OCI-LY7 (cell line): ENCODE measurements around the gene NPHS1. TPM values are rescaled to one million over a fixed set of nuclear protein-coding genes. Genes with fewer than 3 reads are reported as not detected.
"Not testable (repeated sequence)": the region's sequence is repeated elsewhere in the genome, so short reads cannot be mapped to it uniquely, and the experiment has no call there.

Experiments
- BruUV-seq: library from RNA; stranded (reverse); fragments of 400-500 nt; replicated peaks from 2 replicates; lab custom pipeline; 2021; lab: Mats Ljungman, UMichigan
- CTCF ChIA-PET: fragments of 300-600 bp; sonication (Branson Sonifier 250); formaldehyde crosslinking; loops from one replicate; lab custom pipeline; 2022; ENCODE audit warnings: antibody characterized with exemption; ENCODE audit not compliant: unreplicated experiment; lab: Charles Lee
- POLR2A ChIA-PET: fragments of 300-600 bp; sonication (Branson Sonifier 250); formaldehyde crosslinking; loops from one replicate; lab custom pipeline; 2022; ENCODE audit warnings: antibody characterized with exemption; lab: Charles Lee
- DNase-seq: peaks from one replicate; pipeline ENCODE4 v3.0.0-alpha.2; 2015; ENCODE audit warnings: low spot score
- H2AFZ ChIP-seq: fragments of 200-600 bp; sonication (generic), shearing (Covaris generic); 2 replicates; pipeline ENCODE4 v1.6.1; 2014; ENCODE audit warnings: mild to moderate bottlenecking, antibody characterized with exemption, low read length, moderate library complexity
- H3K27ac ChIP-seq: fragments of 200-600 bp; sonication (generic); 2 replicates; pipeline ENCODE4 v1.5.1; 2014; ENCODE audit warnings: mixed run types, low read depth, mild to moderate bottlenecking, moderate library complexity, low read length, inconsistent platforms; ENCODE audit not compliant: poor library complexity, severe bottlenecking
- H3K36me3 ChIP-seq: fragments of 200-600 bp; sonication (generic); 2 replicates; pipeline ENCODE4 v1.6.1; 2014; ENCODE audit warnings: mild to moderate bottlenecking, antibody characterized with exemption, low read length, moderate library complexity, mixed read lengths; ENCODE audit not compliant: insufficient read depth
- H3K4me1 ChIP-seq: fragments of 200-600 bp; sonication (generic); 2 replicates; pipeline ENCODE4 v1.5.1; 2014; ENCODE audit warnings: mild to moderate bottlenecking, low read length; ENCODE audit not compliant: insufficient read depth, poor library complexity, severe bottlenecking
- H3K4me2 ChIP-seq: fragments of 200-600 bp; sonication (generic); 2 replicates; pipeline ENCODE4 v1.6.1; 2014; ENCODE audit warnings: mild to moderate bottlenecking, low read length
- H3K4me3 ChIP-seq: fragments of 200-600 bp; sonication (generic); 2 replicates; pipeline ENCODE4 v1.5.1; 2014; ENCODE audit warnings: mild to moderate bottlenecking, low read depth, low read length; ENCODE audit not compliant: poor library complexity, severe bottlenecking
- H3K79me2 ChIP-seq: fragments of 200-600 bp; sonication (generic); 2 replicates; pipeline ENCODE4 v1.6.1; 2016; ENCODE audit warnings: low read depth, mild to moderate bottlenecking, low read length, moderate library complexity, mixed read lengths; ENCODE audit not compliant: insufficient read depth
- H3K9me2 ChIP-seq: fragments of 200-600 bp; sonication (generic); 2 replicates; pipeline ENCODE4 v1.6.1; 2016; ENCODE audit warnings: mild to moderate bottlenecking, low read length, mixed read lengths; ENCODE audit not compliant: insufficient read depth
- H3K9me3 ChIP-seq: fragments of 200-600 bp; sonication (generic); 2 replicates; pipeline ENCODE4 v1.6.1; 2014; ENCODE audit warnings: mild to moderate bottlenecking, mixed run types, low read length, mixed read lengths
- H4K20me1 ChIP-seq: fragments of 200-600 bp; sonication (generic); 2 replicates; pipeline ENCODE4 v1.6.1; 2014; ENCODE audit warnings: mild to moderate bottlenecking, antibody characterized with exemption, low read length, moderate library complexity, mixed read lengths; ENCODE audit not compliant: insufficient read depth
- EZH2phosphoT487 ChIP-seq: fragments of 200-600 bp; sonication (generic); IDR thresholded peaks from 2 replicates; pipeline ENCODE4 v1.6.1; 2018; ENCODE audit warnings: low read depth, borderline replicate concordance, mild to moderate bottlenecking, mixed run types, antibody characterized with exemption, low read length, moderate library complexity, mixed read lengths
- intact Hi-C: fragments of 100-400 bp; cut with micrococcal nuclease; formaldehyde crosslinking; loops from one replicate; pipeline ENCODE4 v1.10.0; 2022; ENCODE audit not compliant: unreplicated experiment
- total RNA-seq, 2 experiments: library from RNA; depleted of rRNA in 1 of 2; stranded (reverse); fragments of >200 nt in 1 of 2; shearing (Covaris generic) in 1 of 2; gene quantifications; 2 replicates each; pipeline ENCODE4 v1.2.3, GENCODE V29; 2014 to 2022
- TF ChIP-seq, protein P1 (sequence below): fragments of 200-600 bp; sonication (generic); conservative IDR thresholded peaks from 2 replicates; pipeline ENCODE4 v1.5.1; 2014; ENCODE audit warnings: mild to moderate bottlenecking, antibody characterized with exemption, low read length, moderate library complexity, mixed read lengths

Gene NPHS1
- total RNA-seq, 2 experiments from 2014 or later = not detected

DNA sequence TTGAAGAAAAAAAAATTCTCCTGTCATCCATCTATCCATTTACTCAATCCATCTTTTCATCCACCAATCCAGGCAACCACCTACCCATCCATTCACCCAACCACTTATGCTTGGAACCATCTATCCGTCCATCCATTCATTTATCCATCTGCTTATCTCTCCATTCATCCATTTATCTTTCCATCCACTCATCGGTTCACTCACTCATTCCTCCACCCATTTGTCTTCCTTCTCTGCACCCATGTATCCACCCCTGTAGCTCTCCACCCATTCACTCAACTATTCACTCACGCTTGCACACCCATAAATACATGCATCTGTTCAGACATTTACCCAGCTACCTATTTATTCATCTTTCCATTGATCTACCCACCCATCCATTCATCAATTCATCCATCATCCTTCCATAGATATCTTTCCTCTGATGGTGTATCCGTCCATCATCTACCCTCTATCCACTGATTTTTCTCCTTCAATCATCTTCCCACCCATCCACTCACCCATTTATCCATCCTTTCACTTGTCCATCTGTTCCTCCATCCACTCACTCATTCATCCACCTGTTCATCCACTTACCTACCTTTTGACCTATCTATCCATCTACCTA is 9.5 kb downstream of the NPHS1 start:
- Histone ChIP-seq H3K79me2 (no peaks in the 10 kb centered on the region), H3K4me2 (no peak overlapping the region), H3K36me3 (no peaks in the 10 kb centered on the region), H3K9me3 (no peaks in the 10 kb centered on the region), H2AFZ (no peak overlapping the region), H4K20me1 (no peaks in the 10 kb centered on the region), H3K27ac (no peak overlapping the region), H3K4me1 (no peaks in the 10 kb centered on the region), H3K4me3 (no peak overlapping the region), H3K9me2 (no peaks in the 10 kb centered on the region)
- intact Hi-C loops = no loop called here
- ChIA-PET CTCF (interaction anchor here (0.6 kb wide), 1 partner anchor 23 kb away, joined by 3 read pairs; no protein-coding TSS in a partner anchor), POLR2A (no interaction called here)
- BruUV-seq = no TSS peak
- DNase-seq = no peak
- TF ChIP-seq, protein P1, sequence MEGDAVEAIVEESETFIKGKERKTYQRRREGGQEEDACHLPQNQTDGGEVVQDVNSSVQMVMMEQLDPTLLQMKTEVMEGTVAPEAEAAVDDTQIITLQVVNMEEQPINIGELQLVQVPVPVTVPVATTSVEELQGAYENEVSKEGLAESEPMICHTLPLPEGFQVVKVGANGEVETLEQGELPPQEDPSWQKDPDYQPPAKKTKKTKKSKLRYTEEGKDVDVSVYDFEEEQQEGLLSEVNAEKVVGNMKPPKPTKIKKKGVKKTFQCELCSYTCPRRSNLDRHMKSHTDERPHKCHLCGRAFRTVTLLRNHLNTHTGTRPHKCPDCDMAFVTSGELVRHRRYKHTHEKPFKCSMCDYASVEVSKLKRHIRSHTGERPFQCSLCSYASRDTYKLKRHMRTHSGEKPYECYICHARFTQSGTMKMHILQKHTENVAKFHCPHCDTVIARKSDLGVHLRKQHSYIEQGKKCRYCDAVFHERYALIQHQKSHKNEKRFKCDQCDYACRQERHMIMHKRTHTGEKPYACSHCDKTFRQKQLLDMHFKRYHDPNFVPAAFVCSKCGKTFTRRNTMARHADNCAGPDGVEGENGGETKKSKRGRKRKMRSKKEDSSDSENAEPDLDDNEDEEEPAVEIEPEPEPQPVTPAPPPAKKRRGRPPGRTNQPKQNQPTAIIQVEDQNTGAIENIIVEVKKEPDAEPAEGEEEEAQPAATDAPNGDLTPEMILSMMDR = no peak
- TF ChIP-seq EZH2phosphoT487 = no peak

DNA sequence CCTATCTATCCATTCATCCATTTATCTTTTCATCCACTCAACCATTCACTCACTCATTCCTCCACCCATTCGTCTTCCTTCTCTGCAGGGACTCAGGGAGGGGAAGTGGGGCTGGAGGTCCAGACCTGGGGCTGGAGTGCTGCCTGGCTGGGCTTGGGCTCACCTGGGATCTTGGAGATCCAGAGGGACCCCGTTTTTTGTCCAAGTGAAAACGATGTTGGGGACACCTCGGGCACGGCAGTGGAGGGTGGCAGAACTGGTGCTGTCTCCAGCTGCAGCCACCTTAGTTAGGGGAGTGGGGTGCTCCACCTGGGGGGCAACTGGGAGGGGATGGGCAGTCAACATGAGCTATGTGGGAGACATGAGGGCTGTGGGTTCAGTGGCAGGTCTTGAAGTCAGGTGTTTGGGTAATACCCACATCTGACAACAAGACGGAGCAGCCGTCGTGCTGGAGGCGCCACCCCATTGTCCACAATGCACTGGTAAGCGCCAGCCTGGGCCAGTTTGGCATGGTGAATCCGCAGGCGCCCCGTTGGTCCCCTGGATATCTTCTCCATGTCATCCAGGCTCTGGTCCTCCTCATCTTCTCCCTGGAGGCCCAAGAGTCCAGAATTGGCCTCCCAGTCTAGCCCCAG is 10.2 kb downstream of the NPHS1 start:
- TF ChIP-seq EZH2phosphoT487 = no peak
- TF ChIP-seq, protein P1 = no peak
- Histone ChIP-seq H3K4me3 (no peak overlapping the region), H3K4me2 (no peak overlapping the region), H3K27ac (no peak overlapping the region), H3K9me2 (no peaks in the 10 kb centered on the region), H3K9me3 (no peaks in the 10 kb centered on the region), H3K36me3 (no peaks in the 10 kb centered on the region), H4K20me1 (no peaks in the 10 kb centered on the region), H3K4me1 (no peaks in the 10 kb centered on the region), H3K79me2 (no peaks in the 10 kb centered on the region), H2AFZ (no peak overlapping the region)
- intact Hi-C loops = no loop called here
- no TSS peak for BruUV-seq
- DNase-seq = no peak
- ChIA-PET POLR2A (no interaction called here), CTCF (no interaction called here)

DNA sequence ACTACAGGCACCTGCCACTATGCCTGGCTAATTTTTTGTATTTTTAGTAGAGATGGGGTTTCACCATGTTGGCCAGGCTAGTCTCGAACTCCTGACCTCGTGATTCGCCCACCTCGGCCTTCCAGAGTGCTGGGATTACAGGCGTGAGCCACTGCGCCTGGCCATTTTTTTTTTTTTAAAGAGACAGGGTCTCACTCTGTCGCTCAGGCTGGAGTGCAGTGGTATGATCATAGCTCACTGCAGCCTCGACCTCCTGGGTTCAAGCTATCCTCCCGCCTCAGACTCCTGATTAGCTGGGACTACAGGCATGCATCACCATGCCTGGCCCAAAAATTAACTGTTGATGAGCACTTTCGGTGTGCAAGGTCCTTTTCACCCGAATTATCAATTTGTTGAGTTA is 16.2 kb downstream of the NPHS1 start:
- H4K20me1 ChIP-seq, POLR2A ChIA-PET, H3K4me1 ChIP-seq, H3K9me3 ChIP-seq, H3K27ac ChIP-seq, H3K9me2 ChIP-seq, H3K4me3 ChIP-seq, H3K36me3 ChIP-seq, BruUV-seq, H3K79me2 ChIP-seq, intact Hi-C loops, DNase-seq, H2AFZ ChIP-seq, H3K4me2 ChIP-seq, CTCF ChIA-PET: not testable (repeated sequence)
